ENCODE measurements around the gene TEX19.
"Not testable (repeated sequence)": the region's sequence is repeated elsewhere in the genome, so short reads cannot be mapped to it uniquely, and the experiment has no call there.

The TEX19 gene

DNA sequence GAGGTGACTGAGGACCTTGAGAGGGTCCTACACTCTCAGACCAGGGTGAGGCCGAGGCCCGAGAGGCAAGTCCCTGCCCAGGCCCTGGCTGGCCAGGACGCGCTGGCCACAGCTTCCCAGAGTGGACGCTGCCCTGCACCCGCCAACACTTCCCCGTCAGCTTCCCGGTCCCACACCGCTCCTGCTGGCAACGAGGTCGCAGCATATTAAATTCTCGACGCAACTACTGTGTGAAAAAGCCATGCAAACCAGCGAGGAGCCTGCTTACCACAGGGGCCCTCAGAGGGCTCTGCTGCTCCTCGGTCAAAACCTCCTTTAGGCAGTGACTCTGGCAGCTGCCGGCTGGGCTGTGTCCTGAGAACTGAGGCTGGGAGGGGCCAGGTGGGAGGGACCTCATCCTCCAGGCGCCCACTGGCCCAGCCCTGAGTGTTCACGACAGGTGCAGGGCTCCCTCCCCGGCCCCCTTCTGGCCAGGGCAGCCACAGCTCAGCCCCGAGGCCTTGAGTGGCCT, 2.1 kb upstream of the TEX19 start:
- DNase-seq, result no peak

DNA sequence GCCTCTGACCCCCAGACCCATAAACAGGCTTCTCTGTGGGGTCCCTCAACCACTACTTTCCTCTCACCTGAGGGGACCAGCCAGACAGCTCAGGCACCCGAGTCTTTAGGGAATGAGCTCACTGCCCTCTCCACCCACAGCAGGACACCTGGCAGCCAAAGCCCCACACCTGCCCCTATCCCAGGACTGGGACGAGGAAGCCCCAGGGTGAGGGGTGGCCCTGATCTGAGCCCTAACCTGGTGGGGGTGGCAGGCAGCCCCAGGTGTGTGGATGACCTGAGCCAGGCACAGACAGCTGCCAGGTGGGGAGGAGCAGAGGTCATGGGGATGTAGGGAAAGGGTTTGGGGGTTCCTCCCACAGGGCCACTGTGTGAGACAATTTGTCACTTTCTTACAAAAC, 1.7 kb upstream of the TEX19 start:
- DNase-seq, result no peak

DNA sequence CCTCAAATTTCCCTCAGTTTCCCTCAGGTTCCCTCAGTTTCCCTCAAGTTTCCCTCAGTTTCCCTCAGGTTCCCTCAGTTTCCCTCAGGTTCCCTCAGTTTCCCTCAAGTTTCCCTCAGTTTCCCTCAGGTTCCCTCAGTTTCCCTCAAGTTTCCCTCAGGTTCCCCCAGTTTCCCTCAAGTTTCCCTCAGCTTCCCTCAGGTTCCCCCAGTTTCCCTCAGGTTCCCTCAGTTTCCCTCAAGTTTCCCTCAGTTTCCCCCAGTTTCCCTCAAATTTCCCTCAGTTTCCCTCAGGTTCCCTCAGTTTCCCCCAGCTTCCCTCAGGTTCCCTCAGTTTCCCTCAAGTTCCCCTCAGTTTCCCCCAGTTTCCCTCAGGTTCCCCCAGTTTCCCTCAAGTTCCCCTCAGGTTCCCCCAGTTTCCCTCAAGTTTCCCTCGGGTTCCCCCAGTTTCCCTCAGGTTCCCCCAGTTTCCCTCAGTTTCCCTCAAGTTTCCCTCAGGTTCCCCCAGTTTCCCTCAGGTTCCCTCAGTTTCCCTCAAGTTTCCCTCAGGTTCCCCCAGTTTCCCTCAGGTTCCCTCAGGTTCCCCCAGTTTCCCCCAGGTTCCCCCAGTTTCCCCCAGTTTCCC, 516 bp downstream of the TEX19 start:
- not testable (repeated sequence) for DNase-seq

DNA sequence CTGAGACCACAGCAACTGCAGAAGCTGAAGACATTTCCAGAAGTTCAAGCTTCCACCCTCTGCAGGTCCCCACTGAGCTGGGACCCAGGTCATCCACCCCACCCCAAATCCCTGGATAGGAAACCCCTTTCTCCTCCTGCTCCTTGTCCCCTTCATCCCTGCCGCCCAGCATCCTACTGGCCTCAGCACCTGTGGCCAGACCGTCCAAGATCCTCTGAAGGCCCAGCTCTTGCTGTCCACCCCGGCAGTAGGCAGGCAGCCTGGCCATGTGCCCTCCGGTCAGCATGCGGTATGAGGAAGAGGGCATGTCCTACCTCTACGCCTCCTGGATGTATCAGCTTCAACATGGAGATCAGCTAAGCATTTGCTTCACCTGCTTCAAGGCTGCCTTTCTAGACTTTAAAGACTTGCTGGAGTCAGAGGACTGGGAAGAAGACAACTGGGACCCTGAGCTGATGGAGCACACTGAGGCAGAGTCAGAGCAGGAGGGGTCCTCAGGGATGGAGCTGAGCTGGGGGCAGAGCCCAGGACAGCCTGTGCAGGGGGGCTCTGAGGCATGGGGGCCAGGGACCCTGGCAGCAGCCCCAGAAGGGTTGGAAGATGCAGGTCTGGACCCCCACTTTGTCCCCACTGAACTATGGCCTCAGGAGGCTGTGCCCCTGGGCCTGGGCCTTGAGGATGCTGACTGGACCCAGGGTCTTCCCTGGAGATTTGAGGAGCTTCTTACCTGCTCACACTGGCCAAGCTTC, 3.0 kb downstream of the TEX19 start:
- DNase-seq, result no peak

DNA sequence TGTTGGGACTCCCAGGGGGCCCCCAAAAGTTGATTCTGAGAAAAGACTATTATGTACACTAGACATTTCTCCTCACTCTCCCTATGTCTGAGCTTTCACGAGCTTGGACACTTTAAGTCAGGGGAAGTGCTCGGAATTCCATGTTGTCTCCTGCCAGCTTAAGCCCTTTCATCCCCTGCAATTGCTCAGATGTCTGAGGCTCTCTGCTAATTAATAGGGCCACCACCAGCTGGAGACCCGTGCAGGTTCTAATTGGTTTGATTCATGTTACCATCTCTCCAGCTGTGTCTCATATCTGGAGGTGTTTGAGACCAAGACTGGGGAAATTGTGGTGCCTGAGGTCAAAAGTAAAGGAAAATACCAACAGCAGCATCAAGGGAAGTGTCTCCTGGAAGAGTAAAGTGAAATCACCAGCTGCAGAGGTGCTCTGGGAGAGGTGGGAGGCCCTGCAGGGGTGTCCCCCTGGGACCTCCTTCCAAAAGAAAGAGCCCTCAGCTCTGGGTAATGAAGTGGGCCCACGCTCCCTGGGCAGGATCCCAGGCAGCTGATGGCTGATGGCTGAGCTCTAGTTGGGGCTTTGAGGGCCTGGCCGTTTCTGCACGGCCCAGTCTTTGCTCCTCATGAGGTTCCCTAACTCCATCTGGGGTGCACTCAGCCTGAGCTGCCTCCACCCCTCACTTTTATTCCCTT, 6.7 kb downstream of the TEX19 start:
- DNase-seq, result no peak

DNA sequence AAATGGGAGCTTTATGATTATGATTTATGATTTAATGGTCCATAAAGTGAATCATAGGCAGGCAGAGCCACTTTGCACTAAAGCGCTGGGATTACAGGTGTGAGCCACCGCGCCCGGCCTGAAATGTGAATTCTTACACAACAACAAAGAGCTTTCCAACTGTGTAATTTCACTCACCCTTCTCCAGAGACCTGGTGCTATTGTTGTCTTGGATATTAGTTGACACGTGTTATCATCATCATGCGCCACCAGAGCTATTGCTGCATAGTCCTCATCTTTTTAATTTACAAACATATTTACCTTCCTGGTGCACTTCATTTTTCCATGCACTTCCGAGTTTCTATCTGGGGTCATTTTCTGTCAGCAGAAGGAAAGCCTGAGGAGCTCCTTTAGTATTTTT, 7.7 kb downstream of the TEX19 start:
- no peak for DNase-seq

DNA sequence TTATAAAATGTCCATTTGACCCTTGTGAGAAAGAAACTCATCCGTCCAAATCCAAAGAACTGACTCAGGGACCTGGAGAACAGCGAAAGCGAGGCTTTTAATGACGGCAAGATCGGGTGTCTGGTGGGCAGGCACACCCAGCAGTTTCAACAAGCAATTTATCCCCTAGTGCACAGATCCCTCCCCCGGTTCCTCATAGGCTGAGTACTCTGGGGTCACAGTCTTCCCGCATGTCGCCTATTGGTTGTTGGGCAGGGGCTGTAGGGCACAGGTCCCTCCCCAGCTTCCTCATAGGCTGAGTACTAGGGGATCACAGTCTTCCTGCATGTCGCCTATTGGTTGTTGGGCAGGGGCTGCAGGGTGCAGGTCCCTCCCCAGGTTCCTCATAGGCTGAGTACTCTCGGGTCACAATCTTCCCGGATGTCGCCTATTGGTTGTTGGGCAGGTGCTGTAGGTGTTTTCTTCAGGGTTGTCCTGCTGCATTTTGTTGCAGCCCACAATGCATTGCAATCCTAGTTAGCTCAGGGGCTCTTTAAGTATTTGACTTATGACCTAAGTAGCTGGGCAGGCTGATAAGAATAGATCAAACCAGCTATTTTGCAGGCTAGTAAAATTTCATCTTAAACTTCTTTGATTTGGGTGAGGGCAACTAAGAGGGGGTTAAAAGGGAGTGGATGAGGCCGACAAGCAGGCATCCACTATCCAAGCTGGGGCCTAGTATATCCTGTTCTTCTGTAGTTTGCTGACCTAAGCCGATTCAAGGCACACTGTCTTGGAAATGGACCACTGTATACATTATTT, 8.9 kb downstream of the TEX19 start:
- no peak for DNase-seq

DNA sequence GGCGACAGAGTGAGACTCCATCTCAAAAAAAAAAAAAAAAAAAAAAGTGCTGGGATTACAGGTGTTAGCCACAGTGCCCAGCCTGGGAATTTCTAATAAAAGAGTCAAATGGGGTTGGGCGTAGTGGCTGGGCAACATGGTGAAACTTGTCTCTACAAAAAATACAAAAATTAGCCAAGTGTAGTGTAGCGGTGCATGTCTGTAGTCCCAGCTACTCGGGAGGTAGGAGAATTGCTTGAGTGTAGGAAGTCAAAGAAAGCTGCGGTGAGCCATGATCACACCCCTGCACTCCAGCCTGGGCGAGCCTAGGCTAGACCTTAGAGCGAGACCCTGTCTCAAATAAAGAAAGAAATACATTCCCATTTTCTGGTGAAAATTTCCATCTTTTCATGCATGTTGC, 10.2 kb downstream of the TEX19 start:
- no peak for DNase-seq

DNA sequence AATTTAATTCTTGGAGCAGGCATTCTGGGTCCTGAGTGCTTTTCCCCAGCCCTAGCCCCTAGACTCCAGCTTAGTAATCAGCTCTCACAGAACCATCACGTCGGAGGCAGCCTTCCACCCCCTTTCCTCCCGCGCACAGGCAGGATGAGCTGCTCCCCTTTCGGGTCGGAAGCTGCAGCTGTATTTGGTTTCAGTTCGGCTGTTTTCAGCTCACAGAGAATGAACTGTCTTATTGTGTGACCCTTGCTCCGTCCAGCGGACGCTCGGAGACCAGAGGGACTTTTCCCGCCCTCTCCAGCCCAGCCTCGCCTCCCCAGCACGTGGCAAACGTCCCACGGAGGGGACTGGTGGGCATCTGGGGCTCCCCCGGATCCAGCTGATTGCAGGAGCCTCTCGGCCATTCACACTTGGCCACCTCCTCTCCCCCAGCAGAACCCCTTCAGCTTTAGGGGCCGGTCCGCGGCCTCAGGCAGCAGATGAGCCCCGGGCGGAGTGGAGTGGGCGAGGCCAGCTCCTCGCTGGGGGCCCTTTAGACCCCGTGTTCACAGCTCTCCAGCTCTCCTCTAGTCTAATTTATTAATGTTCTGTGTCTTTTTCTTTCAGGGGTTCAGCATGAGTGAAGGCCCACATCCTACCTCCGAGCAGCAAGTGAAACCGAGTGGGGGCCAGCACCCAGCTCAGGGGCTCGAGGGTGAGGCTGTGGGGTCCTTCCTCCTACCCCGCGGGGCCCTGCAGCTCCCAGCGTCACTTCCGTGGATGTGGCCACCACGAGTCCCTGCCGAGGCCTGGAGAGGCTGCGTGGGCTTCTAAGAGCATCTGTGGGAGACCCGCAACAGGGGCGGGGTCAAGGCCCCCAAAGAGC, 11.7 kb downstream of the TEX19 start:
- peak; percentile 48 for DNase-seq

DNA sequence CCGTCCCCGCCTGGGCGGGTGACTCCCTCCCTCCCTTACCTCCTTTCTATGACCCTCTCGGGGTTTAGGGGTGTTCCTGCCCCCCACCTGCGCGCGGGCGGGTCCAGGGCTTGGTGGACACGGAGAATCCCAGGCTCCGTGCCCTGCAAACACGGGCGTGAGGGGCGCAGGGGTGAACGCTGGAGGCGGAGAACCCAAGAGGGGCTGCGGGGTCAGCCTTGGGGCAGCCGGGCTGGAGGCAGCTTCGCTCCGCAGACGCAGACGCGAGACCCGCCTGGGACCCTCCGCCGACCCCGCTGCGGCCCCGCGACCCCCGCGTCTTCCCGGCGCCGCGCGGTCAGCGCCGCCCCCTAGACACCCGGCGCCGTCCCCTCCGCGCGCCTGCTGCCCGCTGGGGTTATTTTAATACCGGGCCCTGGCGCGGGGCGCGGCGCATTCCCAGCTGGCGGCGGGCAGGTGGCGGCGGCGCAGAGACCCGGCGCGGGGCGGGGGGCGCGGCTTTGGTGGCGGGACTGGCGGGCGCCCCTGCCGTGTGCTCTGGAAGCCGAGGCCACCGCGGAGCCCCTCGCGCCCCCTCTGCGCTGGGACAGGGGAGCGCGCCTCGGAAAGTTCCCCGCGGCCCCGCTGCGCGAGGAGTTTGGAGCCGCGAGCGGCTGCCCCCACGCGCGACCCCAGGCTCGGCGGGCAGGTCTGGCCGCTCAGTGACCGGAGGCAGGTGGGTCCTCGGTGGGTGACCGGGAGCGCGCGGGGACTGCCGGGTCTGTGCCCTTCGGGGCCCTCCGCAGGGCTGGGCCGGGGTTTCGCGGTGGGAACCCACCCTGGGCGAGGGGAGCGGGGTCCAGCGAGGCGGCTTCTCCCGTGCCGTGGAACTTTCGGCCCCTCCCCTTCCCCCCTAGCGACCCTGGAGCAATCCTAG, 12.5 kb downstream of the TEX19 start, which contains the start of gene UTS2R:
TSS of gene UTS2R (plus strand) at position 433 of the 916 bp plus-strand sequence. CDS start 2,560 bp downstream, outside the sequence.
- peak; percentile 61 for DNase-seq

DNA sequence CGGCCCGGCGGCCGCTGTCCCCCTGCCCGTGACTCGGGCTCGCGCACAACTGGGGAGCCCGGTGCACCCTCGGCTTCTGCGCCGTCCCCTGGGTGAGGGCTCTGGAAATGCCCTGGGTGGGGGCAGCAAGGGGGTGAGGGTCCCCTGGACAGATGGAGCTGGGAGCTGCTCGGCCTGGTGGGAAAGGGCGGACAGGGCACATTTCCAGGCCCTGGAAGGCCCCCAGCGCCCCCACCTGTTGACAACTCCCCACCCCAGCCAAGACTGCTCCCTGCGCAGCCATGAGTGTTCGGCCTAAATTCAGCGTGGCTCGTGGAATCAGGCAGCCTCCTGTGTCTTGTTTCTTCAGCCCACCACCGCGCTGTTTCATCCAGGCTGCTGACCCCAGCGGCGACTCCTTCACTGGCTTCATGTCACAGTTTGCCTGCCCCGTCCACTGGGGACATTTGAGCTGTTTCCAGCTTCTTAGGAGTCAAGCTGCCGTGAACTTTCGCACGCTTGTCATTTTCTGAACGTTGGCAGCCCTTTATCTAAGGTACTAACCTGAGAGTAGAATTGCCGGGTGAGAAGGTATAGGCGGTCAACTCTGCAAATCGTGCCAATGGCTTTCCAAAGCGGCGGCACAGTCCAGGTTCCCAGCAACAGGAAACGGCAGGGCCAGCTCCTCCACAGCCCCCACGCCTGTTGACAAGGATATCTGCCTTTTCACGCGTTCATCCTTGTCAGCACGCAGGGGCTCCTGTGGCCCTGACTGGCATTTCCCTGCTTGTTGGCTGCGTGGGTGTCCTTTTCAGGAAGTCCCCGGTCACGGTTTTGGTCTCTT, 13.4 kb downstream of the TEX19 start:
- peak; percentile 60 for DNase-seq

DNA sequence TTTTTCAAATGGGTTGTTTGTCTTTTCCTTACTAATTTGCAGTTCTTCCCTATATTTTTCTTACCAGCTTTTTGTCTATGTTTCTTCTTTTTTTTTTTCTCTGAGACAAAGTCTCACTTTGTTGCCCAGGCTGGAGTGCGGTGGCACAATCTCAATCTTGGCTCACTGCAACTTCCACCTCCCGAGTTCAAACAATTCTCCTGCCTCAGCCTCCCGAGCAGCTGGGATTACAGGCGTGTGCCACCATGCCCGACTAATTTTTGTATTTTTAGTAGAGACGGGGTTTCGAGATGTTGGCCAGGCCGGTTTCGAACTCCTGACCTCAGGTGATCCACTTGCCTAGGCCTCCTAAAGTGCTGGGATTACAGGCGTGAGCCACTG, 14.0 kb downstream of the TEX19 start:
- not testable (repeated sequence) for DNase-seq

DNA sequence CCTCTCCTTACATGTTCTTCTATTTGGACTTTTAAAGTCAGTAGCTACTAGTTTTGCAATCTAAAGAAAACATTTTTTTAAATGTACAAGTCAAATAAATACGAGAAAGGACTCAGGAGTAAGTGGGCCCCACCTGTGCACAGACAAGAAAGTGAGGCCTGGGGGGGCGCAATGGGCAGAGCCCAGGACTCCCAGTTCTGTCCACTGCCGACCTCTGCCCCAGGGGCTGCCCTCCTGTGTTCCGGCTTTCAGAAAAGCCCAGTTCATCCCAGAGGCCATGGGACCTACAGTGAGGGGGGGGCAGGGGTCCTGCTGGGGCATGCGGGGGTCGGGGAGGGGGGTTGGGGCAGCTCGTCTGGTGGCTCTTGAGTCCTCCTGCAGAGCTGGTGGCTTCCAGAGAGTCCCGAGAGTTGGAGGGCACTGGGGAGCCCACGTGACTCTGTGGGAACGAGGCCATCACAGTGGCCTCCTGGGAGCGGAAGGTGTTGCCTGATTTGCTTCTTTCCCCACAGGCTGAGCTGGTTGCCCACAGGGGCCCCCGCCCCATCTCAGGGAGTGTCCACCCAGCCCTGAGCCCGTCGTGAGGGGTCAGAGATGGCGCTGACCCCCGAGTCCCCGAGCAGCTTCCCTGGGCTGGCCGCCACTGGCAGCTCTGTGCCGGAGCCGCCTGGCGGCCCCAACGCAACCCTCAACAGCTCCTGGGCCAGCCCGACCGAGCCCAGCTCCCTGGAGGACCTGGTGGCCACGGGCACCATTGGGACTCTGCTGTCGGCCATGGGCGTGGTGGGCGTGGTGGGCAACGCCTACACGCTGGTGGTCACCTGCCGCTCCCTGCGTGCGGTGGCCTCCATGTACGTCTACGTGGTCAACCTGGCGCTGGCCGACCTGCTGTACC, 14.9 kb downstream of the TEX19 start:
- DNase-seq, result no peak

DNA sequence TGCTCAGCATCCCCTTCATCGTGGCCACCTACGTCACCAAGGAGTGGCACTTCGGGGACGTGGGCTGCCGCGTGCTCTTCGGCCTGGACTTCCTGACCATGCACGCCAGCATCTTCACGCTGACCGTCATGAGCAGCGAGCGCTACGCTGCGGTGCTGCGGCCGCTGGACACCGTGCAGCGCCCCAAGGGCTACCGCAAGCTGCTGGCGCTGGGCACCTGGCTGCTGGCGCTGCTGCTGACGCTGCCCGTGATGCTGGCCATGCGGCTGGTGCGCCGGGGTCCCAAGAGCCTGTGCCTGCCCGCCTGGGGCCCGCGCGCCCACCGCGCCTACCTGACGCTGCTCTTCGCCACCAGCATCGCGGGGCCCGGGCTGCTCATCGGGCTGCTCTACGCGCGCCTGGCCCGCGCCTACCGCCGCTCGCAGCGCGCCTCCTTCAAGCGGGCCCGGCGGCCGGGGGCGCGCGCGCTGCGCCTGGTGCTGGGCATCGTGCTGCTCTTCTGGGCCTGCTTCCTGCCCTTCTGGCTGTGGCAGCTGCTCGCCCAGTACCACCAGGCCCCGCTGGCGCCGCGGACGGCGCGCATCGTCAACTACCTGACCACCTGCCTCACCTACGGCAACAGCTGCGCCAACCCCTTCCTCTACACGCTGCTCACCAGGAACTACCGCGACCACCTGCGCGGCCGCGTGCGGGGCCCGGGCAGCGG, 15.7 kb downstream of the TEX19 start:
- no peak for DNase-seq

DNA sequence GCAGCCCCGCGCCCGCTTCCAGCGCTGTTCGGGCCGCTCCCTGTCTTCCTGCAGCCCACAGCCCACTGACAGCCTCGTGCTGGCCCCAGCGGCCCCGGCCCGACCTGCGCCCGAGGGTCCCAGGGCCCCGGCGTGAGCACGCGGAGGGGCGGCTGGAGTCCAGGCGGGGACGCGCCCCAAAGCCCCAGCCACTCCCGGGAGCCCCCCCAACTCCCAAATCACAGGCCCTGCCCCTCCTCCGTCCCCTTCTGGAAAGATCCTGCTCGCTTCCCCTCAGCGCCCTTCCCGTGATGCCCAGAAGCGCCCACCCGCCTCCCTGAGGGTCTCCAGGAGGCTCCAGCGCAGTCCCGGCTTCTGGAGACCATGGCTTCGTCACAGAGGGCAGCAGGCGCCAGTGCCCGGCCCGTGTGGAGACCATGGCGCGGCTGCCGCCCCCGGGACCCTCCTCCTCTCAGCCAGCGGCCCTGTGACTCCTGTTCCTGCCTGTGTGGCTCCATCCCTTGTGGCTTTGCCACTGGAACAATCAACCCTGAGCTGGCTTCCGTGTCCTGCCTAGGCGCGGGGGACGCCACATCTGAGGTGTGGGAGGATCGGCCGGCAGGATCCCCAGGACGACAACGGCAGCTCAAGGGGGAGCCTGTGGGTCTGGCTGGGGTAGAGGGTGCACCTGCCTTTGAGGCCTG, 16.5 kb downstream of the TEX19 start:
- no peak for DNase-seq

DNA sequence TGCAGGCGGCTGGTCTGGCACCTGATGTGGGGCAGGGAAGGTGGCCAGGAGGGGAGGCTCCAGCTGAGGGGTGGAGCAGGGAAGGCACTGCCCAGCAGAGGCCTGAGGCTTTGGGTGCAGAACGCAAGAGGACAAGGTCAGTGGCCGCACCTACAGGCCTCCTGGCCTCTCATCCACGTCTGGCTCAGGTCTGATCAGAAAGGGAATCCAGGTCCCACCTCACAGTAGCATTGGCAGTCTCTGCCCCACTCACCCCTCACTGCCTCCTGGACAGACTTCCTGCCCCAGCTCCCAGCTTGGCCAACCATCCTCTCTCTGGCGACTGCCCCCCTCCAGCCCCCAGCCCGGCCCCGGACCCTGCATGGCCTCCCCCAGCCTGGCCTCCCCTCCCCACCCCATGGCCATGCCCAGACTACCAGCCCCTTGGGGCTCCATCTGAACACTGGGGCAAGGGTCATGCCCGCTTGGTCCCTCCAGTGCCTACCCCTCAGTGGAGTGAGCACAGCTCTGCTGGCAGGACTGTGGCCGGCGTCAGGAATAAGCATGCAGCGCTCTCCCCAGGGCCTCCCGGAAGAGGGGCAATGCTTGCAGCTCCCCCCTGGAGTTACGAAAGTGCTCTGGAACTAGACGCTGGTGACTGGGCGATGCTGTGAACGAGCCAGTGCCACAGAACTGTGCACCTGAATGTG, 17.1 kb downstream of the TEX19 start:
- DNase-seq, result no peak

DNA sequence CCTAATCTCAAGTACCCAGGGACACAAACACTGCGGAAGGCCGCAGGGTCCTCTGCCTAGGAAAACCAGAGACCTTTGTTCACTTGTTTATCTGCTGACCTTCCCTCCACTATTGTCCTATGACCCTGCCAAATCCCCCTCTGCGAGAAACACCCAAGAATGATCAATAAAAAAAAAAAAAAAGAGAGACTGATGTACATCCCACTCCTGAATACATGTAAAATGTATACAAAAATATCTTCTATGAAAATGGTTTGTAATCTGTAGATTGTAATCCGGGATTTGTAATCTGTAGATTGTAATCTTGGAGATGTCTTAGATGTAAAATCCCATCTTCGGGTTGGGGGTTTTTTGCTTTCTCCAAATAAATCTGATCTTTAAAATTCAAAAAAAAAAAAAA, 18.2 kb downstream of the TEX19 start:
- not testable (repeated sequence) for DNase-seq
